HEK293 (cell line): ENCODE results near the gene ROR2.

Experiments used
- CTCF ChIA-PET: fragments of 350-600 bp; formaldehyde crosslinking; extraction: SDS; loops from one replicate; lab custom pipeline; 2021; ENCODE audit warnings: antibody characterized with exemption; lab: Yijun Ruan, JAX
- POLR2A ChIA-PET: fragments of 300-600 bp; formaldehyde crosslinking; extraction: SDS; loops from one replicate; lab custom pipeline; 2020; ENCODE audit warnings: antibody characterized with exemption, inconsistent platforms; lab: Yijun Ruan, JAX
- H3K27ac ChIP-seq: fragments of 200-500 bp; sonication (Bioruptor generic); 2 replicates; pipeline ENCODE4 v1.5.1; 2014; ENCODE audit warnings: low read depth, low read length, control low read depth, inconsistent platforms; ENCODE audit errors: extremely low read depth
- H3K36me3 ChIP-seq, 2 experiments: fragments of 200-500 bp in 1 of 2; sonication (Bioruptor generic) in 1 of 2; 1 replicate in 1 of 2; 2 replicates in 1 of 2; pipeline ENCODE4 v1.5.1; 2014 to 2017; ENCODE audit warnings: inconsistent platforms in 2 of 2, low read length in 2 of 2; ENCODE audit not compliant: control insufficient read depth in 2 of 2, insufficient read depth in 1 of 2
- H3K4me1 ChIP-seq: fragments of 200-500 bp; sonication (Bioruptor generic); 2 replicates; pipeline ENCODE4 v1.5.1; 2014; ENCODE audit warnings: mild to moderate bottlenecking, low read length, inconsistent platforms; ENCODE audit not compliant: control insufficient read depth, insufficient read depth
- H3K4me3 ChIP-seq: 2 replicates; pipeline ENCODE4 v1.5.1; 2011; ENCODE audit warnings: low read depth, mild to moderate bottlenecking, control low read depth, low read length, moderate library complexity
- H3K9me3 ChIP-seq: fragments of 200-500 bp; sonication (Bioruptor generic); 2 replicates; pipeline ENCODE4 v1.5.1; 2014; ENCODE audit warnings: low read depth, low read length, inconsistent platforms; ENCODE audit not compliant: control insufficient read depth, insufficient read depth
- GLI2 ChIP-seq: fragments of 450-650 bp; formaldehyde crosslinking; IDR thresholded peaks from 2 replicates; pipeline ENCODE4; 2017; ENCODE audit warnings: missing biosample characterization, missing genetic modification characterization, low read depth, borderline replicate concordance
- GLIS2 ChIP-seq: fragments of 450-650 bp; formaldehyde crosslinking; IDR thresholded peaks from 2 replicates; pipeline ENCODE4 v1.5.1; 2016; ENCODE audit warnings: missing biosample characterization, missing genetic modification characterization
- KLF8 ChIP-seq: fragments of 450-650 bp; formaldehyde crosslinking; IDR thresholded peaks from 2 replicates; pipeline ENCODE4 v1.5.1; 2016; ENCODE audit warnings: missing biosample characterization, missing genetic modification characterization
- TSHZ1 ChIP-seq: fragments of 450-650 bp; formaldehyde crosslinking; IDR thresholded peaks from 2 replicates; pipeline ENCODE4 v1.5.1; 2016; ENCODE audit warnings: missing biosample characterization, missing genetic modification characterization, borderline replicate concordance
- YY1 ChIP-seq: fragments of 450-650 bp; formaldehyde crosslinking; IDR thresholded peaks from 2 replicates; pipeline ENCODE4 v1.5.1; 2018; ENCODE audit warnings: missing biosample characterization, missing genetic modification characterization
- ZEB2 ChIP-seq: fragments of 450-650 bp; formaldehyde crosslinking; IDR thresholded peaks from 2 replicates; pipeline ENCODE4 v1.5.1; 2016; ENCODE audit warnings: missing biosample characterization, missing genetic modification characterization
- ZNF138 ChIP-seq: fragments of 450-650 bp; formaldehyde crosslinking; IDR thresholded peaks from 2 replicates; pipeline ENCODE4 v1.5.1; 2016; ENCODE audit warnings: missing biosample characterization, missing genetic modification characterization, borderline replicate concordance
- ZNF221 ChIP-seq: fragments of 450-650 bp; formaldehyde crosslinking; IDR thresholded peaks from 2 replicates; pipeline ENCODE4 v1.5.1; 2017; ENCODE audit warnings: missing biosample characterization, missing genetic modification characterization, borderline replicate concordance
- ZNF248 ChIP-seq: fragments of 450-650 bp; formaldehyde crosslinking; IDR thresholded peaks from 2 replicates; pipeline ENCODE4 v1.5.1; 2017; ENCODE audit warnings: missing biosample characterization, missing genetic modification characterization
- ZNF266 ChIP-seq: fragments of 450-650 bp; formaldehyde crosslinking; IDR thresholded peaks from 2 replicates; pipeline ENCODE4 v1.5.1; 2016; ENCODE audit warnings: missing biosample characterization, missing genetic modification characterization, low read depth
- ZNF350 ChIP-seq: fragments of 450-650 bp; formaldehyde crosslinking; IDR thresholded peaks from 2 replicates; pipeline ENCODE4 v1.5.0; 2017; ENCODE audit warnings: missing biosample characterization, mild to moderate bottlenecking, missing genetic modification characterization
- ZNF354C ChIP-seq: fragments of 450-650 bp; formaldehyde crosslinking; IDR thresholded peaks from 2 replicates; pipeline ENCODE4 v1.5.1; 2016; ENCODE audit warnings: missing biosample characterization, missing genetic modification characterization, low read depth, borderline replicate concordance
- ZNF423 ChIP-seq: fragments of 450-650 bp; formaldehyde crosslinking; IDR thresholded peaks from 2 replicates; pipeline ENCODE4 v1.5.1; 2016; ENCODE audit warnings: missing biosample characterization, missing genetic modification characterization
- ZNF48 ChIP-seq: fragments of 450-650 bp; formaldehyde crosslinking; IDR thresholded peaks from 2 replicates; pipeline ENCODE4 v1.5.1; 2016; ENCODE audit warnings: missing biosample characterization, missing genetic modification characterization
- ZNF513 ChIP-seq: fragments of 450-650 bp; IDR thresholded peaks from 2 replicates; pipeline ENCODE4 v1.5.1; 2018; ENCODE audit warnings: missing biosample characterization, missing genetic modification characterization
- ZNF621 ChIP-seq: fragments of 450-650 bp; formaldehyde crosslinking; IDR thresholded peaks from 2 replicates; pipeline ENCODE4 v1.5.1; 2017; ENCODE audit warnings: missing biosample characterization, missing genetic modification characterization
- ZNF623 ChIP-seq: fragments of 450-650 bp; formaldehyde crosslinking; IDR thresholded peaks from 2 replicates; pipeline ENCODE4 v1.5.1; 2016; ENCODE audit warnings: missing biosample characterization, missing genetic modification characterization
- ZNF660 ChIP-seq: fragments of 450-650 bp; IDR thresholded peaks from 2 replicates; pipeline ENCODE4 v1.5.1; 2018; ENCODE audit warnings: missing biosample characterization, mild to moderate bottlenecking, missing genetic modification characterization
- ZNF792 ChIP-seq: fragments of 450-650 bp; formaldehyde crosslinking; IDR thresholded peaks from 2 replicates; pipeline ENCODE4 v1.5.1; 2016; ENCODE audit warnings: missing biosample characterization, missing genetic modification characterization
- ZNF843 ChIP-seq: fragments of 450-650 bp; formaldehyde crosslinking; IDR thresholded peaks from 2 replicates; pipeline ENCODE4 v1.5.1; 2016; ENCODE audit warnings: missing biosample characterization, missing genetic modification characterization
- ZSCAN23 ChIP-seq: fragments of 450-650 bp; formaldehyde crosslinking; IDR thresholded peaks from 2 replicates; pipeline ENCODE4 v1.5.1; 2016; ENCODE audit warnings: missing biosample characterization, missing genetic modification characterization
- TF ChIP-seq, protein P1 (sequence below): fragments of 450-650 bp; formaldehyde crosslinking; IDR thresholded peaks from 2 replicates; pipeline ENCODE4 v1.5.1; 2016; ENCODE audit warnings: missing biosample characterization, missing genetic modification characterization

Gene ROR2

GRCh38 chr9:91756510-91756780, 193.6 kb downstream of the ROR2 start (continued):
- TF ChIP-seq ZNF513 (no peak), ZNF354C (tag by site-specific recombination) (no peak), ZNF843 (tag by site-specific recombination) (no peak), ZEB2 (tag by site-specific recombination) (no peak)
- TF ChIP-seq, protein P1, sequence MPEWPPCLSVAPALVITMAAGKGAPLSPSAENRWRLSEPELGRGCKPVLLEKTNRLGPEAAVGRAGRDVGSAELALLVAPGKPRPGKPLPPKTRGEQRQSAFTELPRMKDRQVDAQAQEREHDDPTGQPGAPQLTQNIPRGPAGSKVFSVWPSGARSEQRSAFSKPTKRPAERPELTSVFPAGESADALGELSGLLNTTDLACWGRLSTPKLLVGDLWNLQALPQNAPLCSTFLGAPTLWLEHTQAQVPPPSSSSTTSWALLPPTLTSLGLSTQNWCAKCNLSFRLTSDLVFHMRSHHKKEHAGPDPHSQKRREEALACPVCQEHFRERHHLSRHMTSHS (tag by site-specific recombination) = no peak

DNA sequence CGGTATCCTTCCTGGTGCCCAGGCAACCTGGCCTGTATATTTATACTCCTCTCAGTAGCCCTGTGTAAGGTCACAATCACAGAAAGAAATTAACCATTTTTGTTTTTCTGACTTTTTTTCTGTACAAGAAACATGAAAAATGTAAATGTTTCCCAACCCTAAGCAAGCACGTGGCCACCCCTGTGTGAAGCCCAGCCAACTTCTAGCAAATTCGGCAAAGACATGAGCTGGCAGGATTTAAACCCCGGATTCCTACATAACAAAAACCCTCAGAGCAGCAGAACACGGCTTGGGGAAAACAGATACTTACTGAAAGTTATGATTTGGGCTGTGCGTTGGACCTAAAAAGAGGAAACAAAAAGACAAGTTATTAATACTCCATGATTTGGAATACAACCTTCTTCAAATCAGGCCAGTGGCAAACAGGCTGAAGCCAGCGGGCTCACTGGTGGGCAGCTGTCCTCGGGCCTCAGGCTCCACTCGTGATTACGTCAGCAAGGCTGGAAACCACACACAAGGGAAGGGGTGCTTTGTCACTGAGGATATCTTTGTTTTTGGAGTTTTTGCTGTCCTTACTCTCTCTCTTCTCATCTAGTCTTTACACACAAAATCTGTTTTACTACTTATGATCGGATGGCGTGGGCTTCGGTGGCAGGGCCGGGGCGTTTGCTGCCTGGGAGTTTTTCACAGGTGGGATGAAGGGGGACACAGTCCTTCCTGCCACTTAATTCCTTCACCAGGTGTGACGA, 194.1 kb downstream of the ROR2 start:
- Histone ChIP-seq H3K9me3 (no peaks in the 10 kb centered on the region), H3K36me3 (peaks cover 0 to 12% of the 10 kb centered on the region in 2 experiments; a peak in 1 of 3 replicates), H3K27ac (no peak overlapping the region), H3K4me3 (no peak overlapping the region), H3K4me1 (no peaks in the 10 kb centered on the region)
- POLR2A ChIA-PET = no interaction called here
- CTCF ChIA-PET = no interaction called here
- TF ChIP-seq ZEB2 (tag by site-specific recombination) (no peak), ZNF48 (tag by site-specific recombination) (no peak), ZNF621 (no peak), TSHZ1 (tag by site-specific recombination) (no peak), ZNF792 (tag by site-specific recombination) (no peak), ZNF350 (tag by site-specific recombination) (no peak), YY1 (no peak), KLF8 (tag by site-specific recombination) (no peak), ZNF138 (tag by site-specific recombination) (no peak), GLI2 (tag by site-specific recombination) (no peak), ZNF248 (tag by site-specific recombination) (no peak), ZNF423 (no peak), ZSCAN23 (tag by site-specific recombination) (no peak)

- H3K9me3 ChIP-seq = no peaks in the 10 kb centered on the region
- ChIA-PET POLR2A (no interaction called here), CTCF (no interaction called here)
- no peaks in the 10 kb centered on the region for H3K4me1 ChIP-seq
- H3K27ac ChIP-seq = no peak overlapping the region
- TF ChIP-seq GLIS2 (tag by site-specific recombination) (no peak), ZNF623 (tag by site-specific recombination) (no peak), ZNF660 (tag by site-specific recombination) (no peak), ZNF350 (tag by site-specific recombination) (no peak), ZNF221 (tag by site-specific recombination) (no peak), ZNF266 (no peak)
- no peak overlapping the region for H3K4me3 ChIP-seq
- H3K36me3 ChIP-seq = peaks cover 0 to 12% of the 10 kb centered on the region in 2 experiments; a peak in 1 of 3 replicates
Measured at GRCh38 chr9:91753711-91754110, 196.3 kb downstream of the ROR2 start.
